Umbilical cord (tissue), 2 donors: ENCODE data around the gene KCTD1. TPM values are rescaled to one million over a fixed set of nuclear protein-coding genes. Genes with fewer than 3 reads are reported as not detected.

ENCODE experiments used
- DNase-seq: peaks from one replicate; pipeline ENCODE4 v3.0.0-alpha.2; 2015; ENCODE audit warnings: low spot score
- total RNA-seq: library from RNA; depleted of rRNA; stranded (reverse); fragments of >200 nt; gene quantifications from one replicate; pipeline ENCODE4 v1.2.3, GENCODE V29; 2014; ENCODE audit warnings: low replicate concordance; ENCODE audit not compliant: insufficient read depth

KCTD1 gene
- total RNA-seq, 1 donor from 2014 or later = 6.0 TPM

DNA sequence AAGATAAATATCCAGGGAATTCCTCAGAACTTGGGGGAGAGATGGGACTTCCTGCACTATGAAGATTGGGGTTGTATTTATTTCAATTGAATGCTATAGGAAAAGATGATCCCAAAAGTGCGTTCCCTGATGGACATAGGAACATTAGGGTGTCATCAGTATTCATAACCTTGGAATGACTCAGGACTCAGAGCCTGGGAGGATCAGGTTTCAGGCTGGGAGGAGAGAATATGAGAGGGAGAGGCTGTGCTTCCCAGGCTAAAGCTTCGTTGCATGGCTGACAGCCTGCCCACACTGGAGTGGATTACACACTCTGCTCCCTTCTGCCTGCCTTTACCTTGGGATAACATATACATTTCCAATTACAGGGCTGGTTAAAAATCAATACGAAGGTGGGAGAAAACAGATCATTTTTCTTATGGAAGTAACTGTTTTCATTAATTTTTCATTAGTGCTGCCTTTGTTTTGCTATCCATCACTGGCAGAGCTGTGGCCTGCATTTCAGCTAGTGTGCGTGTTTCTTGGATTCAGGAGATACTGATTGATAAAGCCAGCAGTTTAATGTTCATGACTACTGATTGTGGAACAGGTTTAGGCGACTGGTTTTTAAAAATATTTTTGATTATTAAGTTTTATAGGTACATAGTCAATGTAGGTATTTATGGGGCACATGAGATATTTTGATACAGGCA is 118.7 kb downstream of the KCTD1 start:
- DNase-seq = peak; percentile 88

- DNase-seq = no peak
These were observed 123.2 kb downstream of the KCTD1 start for GRCh38 chr18:26425148-26425531.

DNA sequence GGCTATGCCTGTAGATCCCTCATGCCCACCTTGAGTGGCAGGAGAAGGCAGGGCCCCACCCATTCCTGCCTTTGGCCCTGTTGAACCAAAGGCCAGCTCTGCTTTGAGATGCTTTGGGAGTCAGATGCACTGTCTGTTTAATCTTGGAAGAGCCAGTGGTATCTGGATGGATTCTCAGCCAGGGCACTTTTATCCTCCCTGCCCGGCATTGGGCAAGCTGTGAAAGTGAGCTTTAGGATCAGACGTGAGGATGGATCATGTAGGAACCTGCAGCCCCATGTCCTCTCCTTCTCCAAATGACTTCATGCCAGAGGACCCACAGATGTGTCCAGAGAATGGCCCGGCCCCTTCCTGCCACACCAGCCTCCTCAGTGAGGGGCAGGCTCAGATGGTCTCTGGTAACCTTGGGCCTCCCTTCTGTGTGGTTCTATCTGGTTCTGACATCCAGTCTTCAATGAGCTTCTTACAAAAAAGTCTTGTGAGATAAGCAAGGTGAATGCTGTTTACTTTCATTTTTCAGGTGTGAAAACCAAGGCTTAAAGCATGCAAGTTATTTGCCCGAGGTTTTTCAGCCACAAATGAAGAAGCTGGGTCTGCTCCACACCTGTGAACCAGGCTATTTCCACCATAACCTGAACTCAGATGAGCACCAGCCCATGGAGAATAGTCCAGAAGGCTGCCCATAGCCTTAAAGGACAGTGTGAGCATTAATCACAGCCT is 123.8 kb downstream of the KCTD1 start:
- no peak for DNase-seq

- no peak for DNase-seq
These were observed 125.7 kb downstream of the KCTD1 start for GRCh38 chr18:26422472-26423162.

DNA sequence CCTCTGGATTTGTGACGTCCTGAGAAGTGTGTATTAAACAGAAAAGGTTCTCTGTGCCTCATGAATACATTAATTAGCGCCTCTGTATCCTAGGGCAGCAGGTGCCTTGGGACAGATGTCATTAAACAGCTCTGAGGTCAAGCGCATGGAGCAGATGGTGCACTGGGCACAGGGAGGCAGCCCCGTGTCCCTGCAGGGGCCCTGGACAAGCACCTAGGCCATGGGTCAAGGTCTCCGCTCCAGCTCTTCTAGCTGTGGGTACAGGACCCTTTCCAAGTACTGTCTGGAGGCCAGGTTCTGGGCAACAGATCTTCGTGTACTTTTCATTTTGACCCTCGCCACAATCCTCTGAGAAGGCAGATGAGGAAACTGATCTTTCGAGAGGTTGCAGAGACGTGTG is 126.4 kb downstream of the KCTD1 start:
- no peak for DNase-seq

DNA sequence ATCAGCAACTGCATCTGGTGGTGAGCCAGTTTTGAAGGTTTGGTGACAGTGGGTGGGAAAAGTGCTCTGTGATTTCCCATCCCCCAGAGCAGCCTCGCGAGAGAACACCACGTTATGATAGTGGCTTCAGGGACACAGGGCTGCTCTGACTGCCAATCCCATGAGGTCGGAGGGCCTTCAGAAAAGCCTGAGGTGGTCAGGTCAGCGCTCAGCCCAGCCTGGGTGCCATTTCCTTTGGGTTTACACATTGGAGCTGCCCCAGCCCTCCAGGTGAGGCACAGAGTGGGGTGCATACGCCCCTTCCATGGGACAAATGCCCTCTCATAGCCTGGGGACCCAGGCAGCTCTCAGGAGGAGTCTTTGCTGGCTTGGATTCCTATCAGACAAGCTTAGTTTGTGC is 126.8 kb downstream of the KCTD1 start:
- DNase-seq = no peak

DNA sequence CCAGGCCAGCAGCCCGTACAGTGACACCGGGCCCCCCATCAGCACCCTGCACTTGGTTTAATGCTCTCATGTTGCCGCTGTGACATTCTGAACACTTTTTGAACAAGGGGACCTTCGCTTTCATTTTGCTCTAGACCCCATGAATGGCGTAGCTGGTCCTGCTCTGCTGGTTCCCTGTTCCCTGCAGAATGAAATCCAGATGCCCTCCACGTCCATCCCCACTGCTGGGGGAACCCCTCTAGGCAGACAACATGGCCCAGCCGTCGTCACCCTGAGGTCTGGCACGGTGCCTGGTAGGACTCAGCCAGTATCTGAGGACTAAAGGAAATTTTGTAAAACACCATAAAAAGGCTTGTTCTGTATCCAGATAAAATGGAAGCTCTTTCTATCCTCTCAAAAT is 128.6 kb downstream of the KCTD1 start:
- no peak for DNase-seq

DNA sequence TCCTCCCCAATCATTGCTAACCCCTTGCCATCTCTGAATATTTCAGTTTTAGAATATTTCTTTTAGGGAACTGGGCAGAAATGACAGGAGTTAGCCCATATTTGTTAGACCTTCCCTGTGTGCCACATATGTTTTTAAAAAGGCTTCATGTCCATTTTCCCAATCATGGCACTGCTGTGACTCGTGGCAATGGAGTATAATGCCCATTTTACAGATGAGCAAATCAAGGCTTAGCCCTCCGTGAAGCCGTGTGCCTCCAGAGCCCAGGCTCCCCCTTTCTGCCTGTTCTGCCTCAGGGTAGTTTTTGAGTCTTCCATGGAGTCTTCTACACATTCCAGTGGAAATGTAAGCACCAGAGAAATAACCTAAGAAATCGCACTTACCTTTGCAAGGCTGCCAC is 130.1 kb downstream of the KCTD1 start:
- no peak for DNase-seq

DNA sequence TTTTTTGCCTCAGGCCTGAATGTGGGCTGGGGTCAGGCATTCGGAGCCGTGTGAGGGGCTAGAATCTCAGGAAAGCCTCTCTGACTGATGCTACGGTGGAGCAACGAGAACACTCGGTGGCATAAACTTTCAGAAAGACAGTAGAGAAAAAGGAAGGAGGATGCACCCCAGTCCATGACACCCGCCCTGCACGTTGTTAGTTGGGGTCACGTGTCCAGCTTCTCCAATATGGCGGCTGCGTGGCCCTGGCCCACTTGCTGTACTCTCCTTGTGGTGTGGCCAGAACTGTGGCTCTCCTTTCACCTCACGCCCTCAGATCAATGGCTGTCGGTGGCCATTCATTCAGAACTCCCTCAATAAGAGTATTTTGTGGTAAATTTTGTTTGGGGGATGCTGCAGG is 131.2 kb downstream of the KCTD1 start:
- DNase-seq = no peak

DNA sequence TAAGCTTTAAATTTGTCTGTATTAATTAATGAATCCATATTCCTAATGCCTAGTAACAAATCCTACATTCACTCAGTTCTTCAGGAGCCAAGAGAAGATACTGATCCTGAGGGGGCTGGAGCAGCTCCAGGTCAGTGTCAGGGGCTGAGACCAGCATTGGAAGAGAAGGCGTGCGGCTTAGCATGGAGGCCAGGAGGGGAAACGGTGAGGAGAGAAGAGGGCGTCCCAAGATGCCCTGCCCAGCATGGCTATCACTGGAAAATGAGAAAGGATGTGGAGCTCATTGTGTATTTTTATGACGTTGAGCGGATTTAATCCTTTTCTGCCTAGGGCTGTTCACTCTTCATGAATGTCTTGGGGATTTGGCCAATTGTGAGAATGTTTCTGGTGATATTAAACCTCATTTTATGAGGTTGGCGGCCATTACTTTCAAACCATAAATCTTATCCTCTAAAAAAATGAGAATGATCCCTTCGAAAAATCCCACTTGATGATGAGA is 131.7 kb downstream of the KCTD1 start:
- no peak for DNase-seq

- no peak for DNase-seq
These were observed 132.7 kb downstream of the KCTD1 start for GRCh38 chr18:26415631-26416030.

GRCh38 chr18:26414901-26415440 is 133.4 kb downstream of the KCTD1 start:
- DNase-seq = no peak

- no peak for DNase-seq
These were observed 139.3 kb downstream of the KCTD1 start for GRCh38 chr18:26409091-26409490.

GRCh38 chr18:26407736-26408601 is 140.4 kb downstream of the KCTD1 start:
- DNase-seq = no peak

- no peak for DNase-seq
These were observed 141.4 kb downstream of the KCTD1 start for GRCh38 chr18:26406854-26407517.

DNA sequence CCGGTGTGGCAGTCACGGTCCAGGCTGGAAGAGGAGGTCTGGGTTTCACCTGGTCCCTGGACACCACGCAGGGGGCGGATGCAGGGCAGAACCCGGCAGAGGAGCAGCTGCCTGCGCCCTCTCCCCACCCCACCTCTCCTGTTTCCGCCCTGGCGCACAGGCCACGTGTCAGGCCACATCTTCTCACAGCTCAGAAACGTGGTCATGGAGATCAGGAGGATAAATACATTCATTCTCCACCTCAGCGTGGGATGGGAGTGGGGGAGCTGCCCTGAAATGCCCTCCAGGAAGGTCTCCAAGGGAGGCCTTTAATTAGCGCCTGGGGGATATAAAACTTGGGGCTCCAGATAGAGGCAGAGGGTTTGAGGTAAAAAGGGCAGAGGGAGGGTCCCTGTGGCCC is 142.0 kb downstream of the KCTD1 start:
- no peak for DNase-seq

DNA sequence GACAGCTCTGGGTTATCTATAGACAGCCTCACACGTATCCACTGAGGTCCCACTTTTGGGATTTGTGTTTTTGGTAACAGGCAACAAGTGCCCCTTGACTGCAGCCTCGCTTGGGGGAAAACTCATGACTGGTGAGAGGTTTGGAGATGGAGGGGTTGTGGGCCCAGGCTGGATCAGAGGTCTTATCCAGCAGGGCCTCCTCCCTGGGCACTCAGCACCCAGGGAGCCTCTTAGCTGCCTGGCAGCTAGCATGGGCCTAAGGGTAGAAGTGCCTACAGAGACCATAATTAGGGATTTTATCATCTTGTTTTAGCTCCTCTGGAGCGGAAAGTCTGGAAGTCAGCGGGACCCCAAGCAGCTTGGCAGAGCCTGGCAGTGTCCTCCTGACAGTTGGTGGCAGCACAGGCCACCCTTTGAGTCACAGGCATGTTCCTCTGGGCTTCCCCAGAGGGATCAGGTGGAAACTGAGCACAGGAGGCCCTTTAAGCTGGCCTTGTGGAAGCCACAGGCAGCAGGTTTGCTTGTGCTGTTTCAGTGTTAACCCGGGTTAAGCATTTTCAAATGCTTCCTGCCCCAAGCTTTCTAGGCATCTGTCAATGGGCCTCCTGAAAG is 143.1 kb downstream of the KCTD1 start:
- no peak for DNase-seq
